SW 1271 (cell line): ENCODE measurements around the gene ATP2B3.
A peak's percentile ranks its signal among the peaks of the same experiment; 100 is the strongest.

ENCODE experiments used
- DNase-seq, 2 experiments: peaks; one replicate each; lab custom pipeline; 2025; lab: John Stamatoyannopoulos, UW

ATP2B3 gene

DNA sequence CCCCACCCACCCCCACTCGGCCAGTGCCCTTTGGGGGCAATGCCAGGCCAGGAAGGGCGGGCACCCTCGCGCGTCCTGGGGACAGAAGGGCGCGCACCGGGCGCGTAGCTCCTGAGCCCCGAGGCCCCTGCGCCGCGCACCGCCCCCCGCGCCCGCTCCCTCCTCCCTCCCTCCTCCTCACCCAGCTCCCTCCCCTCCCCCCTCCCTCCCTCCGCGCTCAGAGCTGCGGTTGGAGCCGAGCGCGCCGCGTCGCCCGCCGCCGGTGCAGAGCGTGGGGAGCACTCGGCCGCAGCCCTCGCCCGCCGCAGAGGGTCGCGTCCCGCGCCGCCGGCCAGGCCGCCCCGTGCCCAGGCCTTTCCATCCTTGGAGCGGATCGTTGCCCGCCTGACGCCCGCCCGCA lies at the start of gene ATP2B3:
TSS of gene ATP2B3 (plus strand) at position 220 of the 400 bp plus-strand sequence. CDS start 18,606 bp downstream, outside the sequence.
- DNase-seq: no peak

DNA sequence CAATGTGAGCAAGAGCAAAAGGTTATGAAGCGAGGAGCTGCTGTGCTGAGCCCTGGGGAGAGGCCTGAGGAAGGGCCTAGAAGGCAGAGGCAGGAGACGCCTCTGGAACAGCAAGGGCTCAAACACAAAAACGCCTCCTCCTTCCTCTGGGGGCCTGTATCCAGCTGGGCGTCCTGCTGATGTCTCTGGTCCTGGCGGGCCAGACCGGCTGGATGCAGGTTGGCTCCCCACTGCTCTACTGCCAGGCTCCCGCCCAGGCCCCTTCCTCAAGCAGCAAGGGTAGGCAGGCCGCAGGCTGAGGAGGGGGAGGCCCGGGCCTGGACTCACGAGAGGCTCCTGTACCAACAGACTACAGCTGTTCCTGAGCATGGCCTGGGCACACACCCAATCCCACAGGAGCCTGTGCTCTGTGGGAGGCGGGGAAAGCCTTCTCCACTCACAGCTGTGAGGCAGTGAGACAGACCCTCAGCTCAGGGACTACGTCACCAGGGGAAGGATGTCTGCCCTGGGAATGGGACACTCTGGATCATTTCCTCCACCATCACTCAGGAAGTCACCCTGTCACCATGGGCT lies 49.3 kb upstream of the ATP2B3 start:
- no peak for DNase-seq

DNA sequence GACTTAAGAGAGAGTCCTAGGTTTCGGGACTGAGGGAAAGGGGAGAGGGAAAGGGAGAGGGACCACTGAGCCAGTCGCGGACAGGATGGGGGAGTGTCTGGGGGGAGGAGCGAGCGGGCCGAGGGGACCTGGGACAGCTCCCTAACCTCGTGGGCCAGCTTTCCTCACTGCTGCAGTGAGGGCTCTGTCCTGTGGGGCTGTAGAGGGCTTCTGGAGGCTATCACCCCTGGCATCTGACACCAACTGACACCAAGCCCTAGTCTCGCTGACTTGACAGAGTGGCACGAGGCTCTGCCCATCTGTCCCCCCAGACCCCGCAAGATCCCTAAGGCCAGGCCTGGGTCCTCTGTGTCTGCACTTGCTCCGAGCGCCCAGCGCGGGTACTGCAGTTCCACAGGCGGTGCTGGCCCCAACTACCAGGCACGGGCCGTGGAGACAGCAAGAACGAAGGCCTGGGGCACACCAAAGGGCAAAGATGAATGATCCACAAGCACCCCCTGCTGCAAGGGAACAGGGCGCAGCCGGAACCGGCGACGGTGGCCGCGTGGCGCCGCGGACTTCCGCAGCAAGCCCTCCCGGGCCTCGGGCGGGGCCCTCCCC lies 47.5 kb upstream of the ATP2B3 start:
- peak in 1 of 2 experiments; percentile 40 for DNase-seq

DNA sequence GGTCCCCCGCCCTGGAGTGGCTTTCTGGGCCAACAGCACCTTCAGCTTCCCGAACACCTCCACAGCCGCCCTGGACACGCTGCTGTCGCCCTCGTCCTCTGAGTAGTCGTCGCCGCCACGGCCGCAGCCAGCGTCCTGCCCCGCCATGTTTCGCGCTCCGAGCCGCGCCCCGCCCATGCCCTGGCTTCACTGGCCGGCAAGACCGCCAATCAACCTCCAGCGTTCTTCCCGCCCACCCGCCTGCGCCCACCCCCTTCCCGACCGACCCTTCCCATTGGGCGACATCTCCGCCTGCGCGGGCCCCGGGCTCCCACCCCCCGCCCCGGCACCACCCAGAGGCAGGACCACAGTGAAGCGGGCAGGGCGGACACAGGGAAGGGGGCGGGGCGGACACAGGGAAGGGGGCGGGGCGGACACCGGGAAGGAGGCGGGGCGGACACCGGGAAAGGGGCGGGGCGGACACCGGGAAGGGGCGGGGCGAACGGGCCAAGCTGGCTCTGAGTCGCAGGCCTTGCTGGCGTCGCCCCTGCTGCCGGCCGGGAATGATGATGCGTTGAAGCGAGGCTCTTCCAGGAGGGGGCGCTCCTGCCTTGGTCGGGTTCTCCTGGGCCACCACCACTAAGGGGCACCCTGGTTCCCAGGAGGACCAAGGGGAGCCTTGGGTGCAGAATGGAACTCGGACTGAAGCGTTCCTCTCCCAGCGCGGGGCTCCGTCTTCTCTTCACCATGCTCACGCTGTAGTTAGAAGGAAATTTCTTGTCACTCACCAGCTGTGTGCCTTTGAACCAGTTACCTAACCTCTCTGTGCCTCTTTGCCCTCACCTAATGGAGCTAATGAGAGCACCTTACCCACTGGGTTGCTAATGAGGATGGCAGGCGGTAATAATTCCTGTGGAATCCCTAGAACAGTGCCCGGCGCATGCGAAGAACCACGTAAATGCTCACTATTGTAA lies 46.8 kb upstream of the ATP2B3 start, which contains the start of gene HAUS7:
TSS of gene HAUS7 (minus strand) at position 166 of the 953 bp plus-strand sequence. CDS start at position 147, 19 bp downstream.
- DNase-seq: peak; percentile 61 to 93

DNA sequence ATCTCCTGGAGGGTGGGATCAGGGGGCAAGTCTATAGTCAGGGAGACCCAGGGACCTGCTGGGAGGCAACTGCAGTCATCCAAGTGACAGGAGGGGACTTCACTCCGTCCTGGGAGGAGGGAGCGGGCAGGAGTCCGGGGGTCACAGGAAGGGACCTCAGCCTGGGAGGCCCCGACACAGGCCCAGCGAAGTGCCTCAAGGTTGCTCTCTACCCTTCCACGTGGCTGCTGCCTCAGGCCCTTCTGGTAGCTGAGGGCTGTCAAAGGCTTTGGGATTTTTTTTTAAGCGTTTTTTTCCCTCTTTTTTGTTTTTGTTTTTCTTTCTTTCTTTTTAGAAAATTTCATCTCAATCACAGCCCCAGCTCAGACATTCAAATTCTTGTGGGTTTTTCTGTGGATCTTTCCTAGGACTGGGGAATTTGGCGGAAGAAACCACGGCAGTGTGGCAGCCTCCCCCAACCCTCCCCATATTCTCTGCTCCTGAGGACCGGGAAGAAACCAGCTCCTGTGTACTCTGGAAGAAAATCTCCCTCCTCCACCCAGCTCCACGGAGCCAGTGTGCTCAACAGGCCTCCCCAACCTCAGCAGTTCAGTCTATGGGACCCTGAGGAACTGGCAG lies 45.7 kb upstream of the ATP2B3 start:
- DNase-seq: no peak

DNA sequence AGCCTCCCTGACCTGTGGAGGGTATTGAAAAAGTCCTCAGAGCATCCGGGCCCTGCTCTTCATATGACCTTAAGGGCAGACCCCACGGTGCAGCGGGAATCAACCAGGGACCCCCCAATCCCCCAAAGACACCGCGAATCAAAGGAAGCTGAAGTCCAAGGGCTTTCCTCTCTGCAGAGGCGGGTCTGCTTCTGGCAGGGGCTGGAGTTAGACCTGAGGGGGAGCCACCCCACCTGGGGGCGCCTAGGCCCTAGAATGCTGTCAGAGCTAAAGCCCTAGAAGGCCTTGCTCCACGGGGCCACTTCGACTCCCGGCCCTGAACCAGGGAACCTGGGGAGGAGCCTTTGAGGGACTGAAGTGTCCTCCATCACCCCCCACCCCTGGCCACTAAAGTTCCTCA lies 44.3 kb upstream of the ATP2B3 start:
- DNase-seq: no peak

GRCh38 chrX:153474266-153474665 lies 43.2 kb upstream of the ATP2B3 start:
- no peak for DNase-seq

DNA sequence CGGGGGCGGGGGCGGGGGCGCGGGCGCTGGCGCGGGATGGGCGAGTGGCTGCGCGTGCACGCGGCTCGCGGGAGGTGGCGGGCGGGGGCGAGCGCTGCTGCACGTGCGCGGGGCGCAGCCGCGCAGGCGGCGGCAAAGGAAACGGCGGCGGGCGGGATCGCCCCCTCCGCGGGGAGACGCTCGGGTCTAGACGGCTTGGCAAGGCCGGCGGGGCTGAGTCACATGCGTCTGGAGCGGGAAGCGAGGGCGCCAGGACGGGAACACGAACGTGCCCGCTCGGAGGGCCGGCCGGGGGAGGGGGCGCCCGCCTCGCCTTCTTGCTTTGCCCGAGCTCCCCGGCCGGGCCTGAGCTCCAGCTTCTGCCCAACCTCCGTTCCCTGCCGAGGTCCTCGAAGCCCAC lies 42.7 kb upstream of the ATP2B3 start:
- no peak for DNase-seq

DNA sequence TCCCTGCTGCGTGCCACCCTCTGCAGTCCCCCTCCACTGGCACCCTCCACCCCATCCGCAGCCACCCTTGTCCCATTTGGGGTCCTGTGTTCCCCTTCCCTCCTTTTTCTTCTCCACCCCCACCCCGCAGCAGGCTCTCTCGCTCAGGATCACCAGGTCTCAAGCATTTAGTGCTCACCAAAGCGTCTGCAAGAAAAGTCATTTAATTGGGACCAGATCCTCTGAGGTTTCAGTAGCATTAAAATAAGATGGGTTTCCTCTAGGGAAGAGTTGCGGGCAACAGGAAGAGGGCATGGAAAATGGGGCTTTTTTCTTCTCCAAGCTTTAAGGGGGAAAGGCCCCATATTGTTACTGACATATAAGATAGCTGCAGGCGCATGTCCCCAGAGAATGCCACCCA lies 42.2 kb upstream of the ATP2B3 start:
- DNase-seq: no peak

- DNase-seq: no peak
Observed at GRCh38 chrX:153475751-153476281, 41.6 kb upstream of the ATP2B3 start.

DNA sequence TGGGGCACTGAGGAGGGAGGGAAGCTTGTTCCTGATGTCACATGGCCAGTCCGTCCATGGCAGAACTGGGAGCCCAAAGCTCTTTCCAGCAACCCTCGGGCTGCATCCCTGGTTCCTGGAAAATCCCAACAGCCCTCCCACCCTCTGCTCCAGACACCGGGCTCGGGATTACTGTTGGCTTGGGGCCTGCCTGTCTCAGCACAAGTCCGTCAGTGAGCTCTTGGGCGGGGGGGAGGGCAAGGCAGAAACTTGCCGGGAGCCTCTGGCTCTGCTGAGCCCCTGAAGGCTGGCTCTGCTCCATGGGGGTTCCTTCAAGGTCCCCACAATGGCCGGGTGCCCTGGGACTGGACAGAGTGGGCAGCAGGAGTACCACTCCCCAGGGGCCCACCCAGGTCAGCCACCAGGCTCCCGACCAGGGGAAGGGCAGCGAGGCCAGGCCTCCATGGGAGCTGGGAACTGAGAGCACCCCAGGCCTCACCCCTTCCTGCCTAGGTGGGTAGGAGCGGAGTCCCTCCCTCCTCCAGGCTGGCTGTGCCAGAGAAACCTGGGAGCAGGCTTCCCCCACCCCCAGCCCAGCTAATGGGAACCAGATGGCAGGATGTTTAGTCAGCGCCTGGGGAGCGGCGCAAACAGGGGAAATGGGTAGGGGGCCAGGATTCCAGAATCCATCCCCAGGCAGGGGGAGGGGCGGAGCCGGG lies 40.6 kb upstream of the ATP2B3 start:
- no peak for DNase-seq

DNA sequence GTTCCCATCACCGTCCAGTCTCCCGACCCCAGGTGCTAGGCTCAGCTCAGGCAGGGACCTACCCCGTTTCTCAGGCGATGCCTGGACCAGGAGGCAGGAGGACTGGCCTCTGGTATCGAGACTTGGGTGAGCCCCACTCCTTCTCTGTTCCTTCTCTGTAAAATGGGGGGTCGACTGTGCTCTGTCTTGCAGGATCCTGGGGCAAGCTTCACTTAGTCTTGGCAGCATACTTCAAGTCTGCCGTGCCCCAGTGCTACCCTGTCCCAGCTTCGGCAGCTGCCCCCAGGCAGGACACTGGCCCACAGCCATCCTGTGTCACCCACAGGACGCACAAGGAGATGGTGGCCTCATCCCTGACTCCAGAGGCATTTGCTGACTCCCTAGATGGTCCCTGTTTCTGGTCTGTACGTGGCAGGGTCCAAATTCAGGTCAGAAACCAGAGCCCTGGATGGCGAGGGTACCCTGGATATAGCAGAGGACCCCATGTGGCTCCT lies 40.0 kb upstream of the ATP2B3 start:
- no peak for DNase-seq

- DNase-seq: no peak
Observed at GRCh38 chrX:153477901-153478300, 39.5 kb upstream of the ATP2B3 start.

- no peak for DNase-seq
Observed at GRCh38 chrX:153478746-153479145, 38.7 kb upstream of the ATP2B3 start.

GRCh38 chrX:153481043-153481442 lies 36.4 kb upstream of the ATP2B3 start:
- DNase-seq: no peak

DNA sequence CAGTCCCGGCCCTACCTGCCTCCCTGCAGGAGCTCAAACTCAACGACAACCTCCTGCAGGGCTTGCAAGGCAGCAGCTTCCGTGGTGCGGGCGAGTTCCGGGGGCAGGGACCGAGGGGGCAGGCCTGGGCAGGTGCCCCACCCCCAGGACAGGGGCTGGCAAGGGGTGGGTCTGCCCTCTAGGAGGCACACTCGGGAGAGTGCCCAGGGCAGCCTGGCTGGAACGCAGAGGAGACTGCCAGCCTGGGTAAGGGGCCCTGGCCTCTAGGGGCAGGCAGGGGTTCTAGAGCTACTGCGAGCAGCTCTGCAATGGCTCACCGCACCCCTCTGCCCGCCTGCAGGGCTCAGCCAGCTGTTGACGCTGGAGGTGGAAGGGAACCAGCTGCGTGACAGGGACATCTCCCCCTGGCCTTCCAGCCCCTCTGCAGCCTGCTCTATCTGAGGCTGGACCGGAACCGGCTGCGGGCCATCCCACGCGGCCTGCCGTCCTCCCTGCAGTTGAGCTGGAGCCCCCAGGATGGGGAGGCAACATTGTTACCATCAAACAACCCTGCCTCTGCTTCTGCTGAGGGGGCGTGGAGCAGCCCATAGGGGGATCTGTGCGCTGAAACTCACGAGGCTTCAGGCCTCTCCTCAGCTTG lies 34.9 kb upstream of the ATP2B3 start:
- DNase-seq: no peak

DNA sequence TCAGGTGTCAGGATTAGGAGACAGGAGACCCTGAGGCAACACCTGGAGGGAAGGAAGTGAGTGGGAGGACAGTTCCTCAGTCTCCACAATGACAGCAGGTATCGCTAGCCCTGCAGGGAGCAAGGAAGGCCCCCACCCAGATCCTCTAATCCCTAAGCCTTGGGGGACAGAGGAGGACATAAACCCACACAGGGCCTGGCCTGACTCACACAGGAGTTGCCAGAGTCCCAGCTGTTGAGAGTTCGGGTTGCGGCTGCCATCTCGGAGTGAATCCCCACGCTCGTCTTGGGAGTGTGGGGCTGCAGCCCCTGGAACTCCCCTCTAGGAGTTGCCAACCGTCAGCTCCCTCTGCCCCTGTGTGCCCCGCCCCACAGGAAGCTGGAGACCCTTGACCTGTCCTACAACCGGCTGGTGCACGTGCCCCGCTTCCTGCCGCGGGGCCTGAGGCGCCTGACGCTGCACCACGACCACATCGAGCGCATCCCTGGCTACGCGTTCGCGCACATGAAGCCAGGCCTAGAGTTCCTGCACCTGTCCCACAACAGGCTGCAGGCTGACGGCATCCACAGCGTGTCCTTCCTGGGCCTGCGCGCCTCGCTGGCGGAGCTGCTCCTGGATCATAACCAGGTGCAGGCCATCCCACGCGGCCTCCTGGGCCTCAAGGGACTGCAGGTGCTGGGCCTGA lies 31.9 kb upstream of the ATP2B3 start:
- no peak for DNase-seq

GRCh38 chrX:153486171-153486570 lies 31.3 kb upstream of the ATP2B3 start:
- no peak for DNase-seq

- DNase-seq: no peak
Observed at GRCh38 chrX:153487590-153488071, 29.8 kb upstream of the ATP2B3 start.
